KMS-11 (cell line): ENCODE measurements around the gene SKAP1.
"Not testable (repeated sequence)": the region's sequence is repeated elsewhere in the genome, so short reads cannot be mapped to it uniquely, and the experiment has no call there.

Experiments
- H2AFZ ChIP-seq: fragments of 200-600 bp; sonication (generic); 2 replicates; pipeline ENCODE4 v1.6.1; 2016; ENCODE audit warnings: antibody characterized with exemption, mixed run types, low read depth
- H3K27ac ChIP-seq: fragments of 200-600 bp; sonication (generic); 2 replicates; pipeline ENCODE4 v1.6.1; 2016; ENCODE audit warnings: mild to moderate bottlenecking, mixed run types
- H3K27me3 ChIP-seq: fragments of 200-600 bp; sonication (generic); 2 replicates; pipeline ENCODE4 v1.6.1; 2017; ENCODE audit warnings: mild to moderate bottlenecking, low read depth, mixed run types, moderate library complexity; ENCODE audit not compliant: insufficient read depth
- H3K36me3 ChIP-seq: fragments of 200-600 bp; sonication (generic); 2 replicates; pipeline ENCODE4 v1.6.1; 2017; ENCODE audit warnings: mild to moderate bottlenecking, mixed run types; ENCODE audit not compliant: insufficient read depth
- H3K4me1 ChIP-seq: fragments of 200-600 bp; sonication (generic); 2 replicates; pipeline ENCODE4 v1.6.1; 2016; ENCODE audit warnings: mild to moderate bottlenecking, low read depth, mixed run types; ENCODE audit not compliant: poor library complexity, severe bottlenecking
- H3K4me2 ChIP-seq: fragments of 200-600 bp; sonication (generic); 2 replicates; pipeline ENCODE4 v1.7.0; 2016; ENCODE audit warnings: mild to moderate bottlenecking, mixed run types
- H3K4me3 ChIP-seq: fragments of 200-600 bp; sonication (generic); IDR thresholded peaks from 2 replicates; pipeline ENCODE4 v1.6.1; 2017; ENCODE audit warnings: low read depth, low read length, mixed read lengths; ENCODE audit not compliant: insufficient read depth
- H3K79me2 ChIP-seq: fragments of 200-600 bp; sonication (generic); 2 replicates; pipeline ENCODE4 v1.6.1; 2016; ENCODE audit warnings: low read depth, mixed run types; ENCODE audit not compliant: insufficient read depth
- H3K9ac ChIP-seq: fragments of 200-600 bp; sonication (generic); 2 replicates; pipeline ENCODE4 v1.6.1; 2016; ENCODE audit warnings: mild to moderate bottlenecking, mixed run types
- H4K20me1 ChIP-seq: fragments of 200-600 bp; sonication (generic); 2 replicates; pipeline ENCODE4 v1.6.1; 2016; ENCODE audit warnings: mild to moderate bottlenecking, mixed run types; ENCODE audit not compliant: insufficient read depth
- TF ChIP-seq, protein P1 (sequence below): fragments of 200-600 bp; sonication (generic); conservative IDR thresholded peaks from 2 replicates; pipeline ENCODE4 v1.6.1; 2017; ENCODE audit warnings: low read depth, mild to moderate bottlenecking, antibody characterized with exemption, low read length, moderate library complexity, mixed read lengths

SKAP1 gene

GRCh38 chr17:48293319-48294019 is 136.5 kb downstream of the SKAP1 start:
- Histone ChIP-seq H3K79me2 (no peaks in the 10 kb centered on the region), H3K4me1 (peaks cover 5% of the 10 kb centered on the region), H2AFZ (no peak overlapping the region), H4K20me1 (no peaks in the 10 kb centered on the region), H3K36me3 (no peaks in the 10 kb centered on the region), H3K9ac (no peak overlapping the region), H3K4me3 (no peak overlapping the region), H3K27ac (no peak overlapping the region), H3K27me3 (no peaks in the 10 kb centered on the region), H3K4me2 (no peak overlapping the region)
- TF ChIP-seq, protein P1, sequence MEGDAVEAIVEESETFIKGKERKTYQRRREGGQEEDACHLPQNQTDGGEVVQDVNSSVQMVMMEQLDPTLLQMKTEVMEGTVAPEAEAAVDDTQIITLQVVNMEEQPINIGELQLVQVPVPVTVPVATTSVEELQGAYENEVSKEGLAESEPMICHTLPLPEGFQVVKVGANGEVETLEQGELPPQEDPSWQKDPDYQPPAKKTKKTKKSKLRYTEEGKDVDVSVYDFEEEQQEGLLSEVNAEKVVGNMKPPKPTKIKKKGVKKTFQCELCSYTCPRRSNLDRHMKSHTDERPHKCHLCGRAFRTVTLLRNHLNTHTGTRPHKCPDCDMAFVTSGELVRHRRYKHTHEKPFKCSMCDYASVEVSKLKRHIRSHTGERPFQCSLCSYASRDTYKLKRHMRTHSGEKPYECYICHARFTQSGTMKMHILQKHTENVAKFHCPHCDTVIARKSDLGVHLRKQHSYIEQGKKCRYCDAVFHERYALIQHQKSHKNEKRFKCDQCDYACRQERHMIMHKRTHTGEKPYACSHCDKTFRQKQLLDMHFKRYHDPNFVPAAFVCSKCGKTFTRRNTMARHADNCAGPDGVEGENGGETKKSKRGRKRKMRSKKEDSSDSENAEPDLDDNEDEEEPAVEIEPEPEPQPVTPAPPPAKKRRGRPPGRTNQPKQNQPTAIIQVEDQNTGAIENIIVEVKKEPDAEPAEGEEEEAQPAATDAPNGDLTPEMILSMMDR: no peak

GRCh38 chr17:48290378-48290777 is 139.6 kb downstream of the SKAP1 start:
- TF ChIP-seq, protein P1: no peak
- no peak overlapping the region for H3K27ac ChIP-seq
- H3K27me3 ChIP-seq: no peaks in the 10 kb centered on the region
- no peaks in the 10 kb centered on the region for H3K36me3 ChIP-seq
- H3K9ac ChIP-seq: no peak overlapping the region
- H4K20me1 ChIP-seq: no peaks in the 10 kb centered on the region
- H3K4me3 ChIP-seq: no peak overlapping the region
- H3K4me1 ChIP-seq: no peaks in the 10 kb centered on the region
- no peak overlapping the region for H3K4me2 ChIP-seq
- no peaks in the 10 kb centered on the region for H3K79me2 ChIP-seq
- H2AFZ ChIP-seq: no peak overlapping the region

GRCh38 chr17:48286917-48287316 is 143.1 kb downstream of the SKAP1 start:
- H3K27me3 ChIP-seq: not testable (repeated sequence)

DNA sequence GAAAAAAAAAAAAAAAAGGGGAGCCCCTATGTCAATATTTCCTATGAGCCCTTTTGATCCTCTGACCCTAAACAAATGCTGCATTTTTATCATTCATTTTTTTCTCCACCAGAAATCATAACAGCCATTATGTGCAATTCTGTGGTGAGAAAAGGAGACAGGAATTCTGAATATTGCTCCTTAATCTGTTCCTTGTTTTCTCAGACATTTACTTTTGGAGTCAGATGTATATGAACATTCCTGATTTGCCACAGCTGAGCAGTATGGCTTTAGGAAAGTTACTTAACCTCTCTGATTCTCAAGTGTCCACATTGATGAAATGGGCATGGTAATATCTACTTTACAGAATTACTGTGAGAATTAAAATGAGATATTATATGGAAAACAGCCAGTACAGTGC is 144.4 kb downstream of the SKAP1 start:
- Histone ChIP-seq H3K79me2 (no peaks in the 10 kb centered on the region), H3K9ac (no peak overlapping the region), H3K27me3 (no peaks in the 10 kb centered on the region), H3K36me3 (no peaks in the 10 kb centered on the region), H3K4me1 (no peaks in the 10 kb centered on the region), H2AFZ (no peak overlapping the region), H3K27ac (no peak overlapping the region), H4K20me1 (no peaks in the 10 kb centered on the region), H3K4me2 (no peak overlapping the region), H3K4me3 (no peak overlapping the region)
- TF ChIP-seq, protein P1: no peak

More at GRCh38 chr17:48286917-48287316, 143.1 kb downstream of the SKAP1 start:
- H3K79me2 ChIP-seq, H3K36me3 ChIP-seq, H3K27ac ChIP-seq, H3K9ac ChIP-seq, H3K4me2 ChIP-seq, H4K20me1 ChIP-seq, H3K4me3 ChIP-seq, H2AFZ ChIP-seq, H3K4me1 ChIP-seq: not testable (repeated sequence)

- Histone ChIP-seq H3K4me1 (no peaks in the 10 kb centered on the region), H3K4me2 (no peak overlapping the region), H2AFZ (no peak overlapping the region), H3K9ac (no peak overlapping the region), H4K20me1 (no peaks in the 10 kb centered on the region), H3K27ac (no peak overlapping the region), H3K79me2 (no peaks in the 10 kb centered on the region), H3K27me3 (no peaks in the 10 kb centered on the region), H3K36me3 (no peaks in the 10 kb centered on the region), H3K4me3 (no peak overlapping the region)
- TF ChIP-seq, protein P1: no peak
Observed at GRCh38 chr17:48283907-48284306, 146.1 kb downstream of the SKAP1 start.
